Measurements from ENCODE around the gene SH2D6.

- TF ChIP-seq POLR2AphosphoS5 (IDR thresholded peaks at IDR 0.05; ENCODE audit: low read depth, low read length) (no peak), TAF1 (IDR thresholded peaks at IDR 0.05; ENCODE audit: borderline replicate concordance, insufficient read depth, low read length) (no peak)
Measured at GRCh38 chr2:85452237-85452636, 33.7 kb downstream of the SH2D6 start.

Data from PFSK-1 (cell line).